ENCODE measurements around the gene LYZL4. TPM values are rescaled to one million over a fixed set of nuclear protein-coding genes. Genes with fewer than 3 reads are reported as not detected.

Gene LYZL4
- total and polyA plus RNA-seq, 2 of the 13 experiments (the other 11 are each of a cell fraction or from before 2014, with no cell fraction given): not detected

DNA sequence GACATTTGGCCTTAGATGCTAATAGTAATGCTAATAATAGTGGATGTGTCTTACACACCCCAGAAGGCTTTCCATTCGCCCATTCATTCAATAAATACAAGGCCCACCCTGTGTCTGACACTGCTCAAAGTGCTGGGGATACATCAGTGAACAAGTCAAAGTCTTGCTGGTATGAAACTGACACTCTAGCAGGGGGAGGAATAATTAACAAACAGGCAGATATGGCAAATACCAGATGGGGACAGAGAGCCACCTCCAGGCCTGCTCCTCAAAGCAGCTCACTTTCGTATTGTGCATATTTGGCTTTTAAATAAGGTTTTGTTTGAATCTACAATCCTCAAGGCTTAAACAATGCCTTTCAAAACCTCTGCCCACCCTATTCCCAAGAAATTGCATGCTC, 28.3 kb upstream of the LYZL4 start:
- Histone ChIP-seq H3K27ac (ENCODE audit: extremely low read length, insufficient read depth, low read length) (no peak overlapping the region), H3K9ac (ENCODE audit: insufficient read depth, low read depth, low read length) (no peak overlapping the region), H3K4me3 (replicated peaks in 1 of 3; ENCODE audit: insufficient read depth in 1 of 3, low read depth in 2 of 3, low read length in 3 of 3) (no peak overlapping the region), H4K20me1 (ENCODE audit: insufficient read depth, low read length) (no peaks in the 10 kb centered on the region), H3K4me2 (ENCODE audit: low read depth, low read length) (no peak overlapping the region), H3K4me1 (ENCODE audit: insufficient read depth, low read length) (no peaks in the 10 kb centered on the region), H3K36me3 (replicated peaks in 1 of 2; ENCODE audit: control insufficient read depth in 1 of 2, insufficient read depth in 2 of 2, low read length in 2 of 2) (no peaks in the 10 kb centered on the region), H3K79me2 (ENCODE audit: insufficient read depth, low read length) (no peaks in the 10 kb centered on the region), H2AFZ (ENCODE audit: low read length) (no peak overlapping the region), H3K9me3 (ENCODE audit: low read length) (no peaks in the 10 kb centered on the region), H3K27me3 (ENCODE audit: control insufficient read depth in 1 of 2, insufficient read depth in 2 of 2, low read length in 2 of 2) (no peaks in the 10 kb centered on the region; a peak in 1 of 5 replicates)
- FAIRE-seq (no peak), DNase-seq (ENCODE audit: low spot score) (no peak), ATAC-seq (no peak)
- CTCF ChIA-PET (ENCODE audit: low intra/inter-chr PET ratio, low total read pairs): interaction anchor here (1.3 kb wide), 1 partner anchor 191 kb away, joined by 4 read pairs; no protein-coding TSS in a partner anchor
- POLR2A ChIA-PET: no interaction called here
- intact Hi-C loops (cut with micrococcal nuclease; ENCODE audit: unreplicated experiment): no loop called here
- 20% methylated on average over 2 of the region's 2 CpGs for WGBS (ENCODE audit: low lambda C conversion rate)
- in situ Hi-C loops (cut with HindIII; ENCODE audit: extremely low pct_ligation_motif_present, low pct_unique_long_range_greater_than_20kb): loop anchor here (25.0 kb wide), 1 partner anchor 326 kb away; no protein-coding TSS in a partner anchor
- TF ChIP-seq BATF2 (CRISPR knock-in tag; IDR thresholded peaks at IDR 0.05) (no peak), MYC (CRISPR knock-in tag; IDR thresholded peaks at IDR 0.05; ENCODE audit: borderline replicate concordance) (no peak)
- no TSS peak for BruUV-seq (replicated peaks)

GRCh38 chr3:42438193-42438592, 27.8 kb upstream of the LYZL4 start:
- FAIRE-seq: no peak
- Histone ChIP-seq H3K4me2 (ENCODE audit: low read depth, low read length) (no peak overlapping the region), H3K79me2 (ENCODE audit: insufficient read depth, low read length) (no peaks in the 10 kb centered on the region), H3K27ac (ENCODE audit: extremely low read length, insufficient read depth, low read length) (no peak overlapping the region), H2AFZ (ENCODE audit: low read length) (no peak overlapping the region), H4K20me1 (ENCODE audit: insufficient read depth, low read length) (no peaks in the 10 kb centered on the region), H3K9ac (ENCODE audit: insufficient read depth, low read depth, low read length) (no peak overlapping the region), H3K4me1 (ENCODE audit: insufficient read depth, low read length) (no peaks in the 10 kb centered on the region), H3K9me3 (ENCODE audit: low read length) (peaks cover under 1% of the 10 kb centered on the region; the same call in 1 of the 2 replicates), H3K36me3 (replicated peaks in 1 of 2; ENCODE audit: control insufficient read depth in 1 of 2, insufficient read depth in 2 of 2, low read length in 2 of 2) (no peaks in the 10 kb centered on the region), H3K27me3 (ENCODE audit: control insufficient read depth in 1 of 2, insufficient read depth in 2 of 2, low read length in 2 of 2) (no peaks in the 10 kb centered on the region; a peak in 1 of 5 replicates), H3K4me3 (replicated peaks in 1 of 3; ENCODE audit: insufficient read depth in 1 of 3, low read depth in 2 of 3, low read length in 3 of 3) (no peak overlapping the region)
- TF ChIP-seq, protein P1, sequence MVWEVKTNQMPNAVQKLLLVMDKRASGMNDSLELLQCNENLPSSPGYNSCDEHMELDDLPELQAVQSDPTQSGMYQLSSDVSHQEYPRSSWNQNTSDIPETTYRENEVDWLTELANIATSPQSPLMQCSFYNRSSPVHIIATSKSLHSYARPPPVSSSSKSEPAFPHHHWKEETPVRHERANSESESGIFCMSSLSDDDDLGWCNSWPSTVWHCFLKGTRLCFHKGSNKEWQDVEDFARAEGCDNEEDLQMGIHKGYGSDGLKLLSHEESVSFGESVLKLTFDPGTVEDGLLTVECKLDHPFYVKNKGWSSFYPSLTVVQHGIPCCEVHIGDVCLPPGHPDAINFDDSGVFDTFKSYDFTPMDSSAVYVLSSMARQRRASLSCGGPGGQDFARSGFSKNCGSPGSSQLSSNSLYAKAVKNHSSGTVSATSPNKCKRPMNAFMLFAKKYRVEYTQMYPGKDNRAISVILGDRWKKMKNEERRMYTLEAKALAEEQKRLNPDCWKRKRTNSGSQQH (CRISPR knock-in tag; IDR thresholded peaks at IDR 0.05; ENCODE audit: low read depth): no peak
- no peak for TF ChIP-seq LCORL (IDR thresholded peaks at IDR 0.05)
- TF ChIP-seq LCORL (CRISPR knock-in tag; IDR thresholded peaks at IDR 0.05): no peak
- TF ChIP-seq, protein P2, sequence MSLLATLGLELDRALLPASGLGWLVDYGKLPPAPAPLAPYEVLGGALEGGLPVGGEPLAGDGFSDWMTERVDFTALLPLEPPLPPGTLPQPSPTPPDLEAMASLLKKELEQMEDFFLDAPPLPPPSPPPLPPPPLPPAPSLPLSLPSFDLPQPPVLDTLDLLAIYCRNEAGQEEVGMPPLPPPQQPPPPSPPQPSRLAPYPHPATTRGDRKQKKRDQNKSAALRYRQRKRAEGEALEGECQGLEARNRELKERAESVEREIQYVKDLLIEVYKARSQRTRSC (CRISPR knock-in tag; IDR thresholded peaks at IDR 0.05; ENCODE audit: low read depth): no peak
- TF ChIP-seq ZFP41 (CRISPR knock-in tag; IDR thresholded peaks at IDR 0.05; ENCODE audit: borderline replicate concordance): no peak
- no peak for TF ChIP-seq ZNF225 (CRISPR knock-in tag; IDR thresholded peaks at IDR 0.05)
- no peak for TF ChIP-seq ELF3 (CRISPR knock-in tag; IDR thresholded peaks at IDR 0.05)
- TF ChIP-seq, protein P3, sequence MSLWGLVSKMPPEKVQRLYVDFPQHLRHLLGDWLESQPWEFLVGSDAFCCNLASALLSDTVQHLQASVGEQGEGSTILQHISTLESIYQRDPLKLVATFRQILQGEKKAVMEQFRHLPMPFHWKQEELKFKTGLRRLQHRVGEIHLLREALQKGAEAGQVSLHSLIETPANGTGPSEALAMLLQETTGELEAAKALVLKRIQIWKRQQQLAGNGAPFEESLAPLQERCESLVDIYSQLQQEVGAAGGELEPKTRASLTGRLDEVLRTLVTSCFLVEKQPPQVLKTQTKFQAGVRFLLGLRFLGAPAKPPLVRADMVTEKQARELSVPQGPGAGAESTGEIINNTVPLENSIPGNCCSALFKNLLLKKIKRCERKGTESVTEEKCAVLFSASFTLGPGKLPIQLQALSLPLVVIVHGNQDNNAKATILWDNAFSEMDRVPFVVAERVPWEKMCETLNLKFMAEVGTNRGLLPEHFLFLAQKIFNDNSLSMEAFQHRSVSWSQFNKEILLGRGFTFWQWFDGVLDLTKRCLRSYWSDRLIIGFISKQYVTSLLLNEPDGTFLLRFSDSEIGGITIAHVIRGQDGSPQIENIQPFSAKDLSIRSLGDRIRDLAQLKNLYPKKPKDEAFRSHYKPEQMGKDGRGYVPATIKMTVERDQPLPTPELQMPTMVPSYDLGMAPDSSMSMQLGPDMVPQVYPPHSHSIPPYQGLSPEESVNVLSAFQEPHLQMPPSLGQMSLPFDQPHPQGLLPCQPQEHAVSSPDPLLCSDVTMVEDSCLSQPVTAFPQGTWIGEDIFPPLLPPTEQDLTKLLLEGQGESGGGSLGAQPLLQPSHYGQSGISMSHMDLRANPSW (CRISPR knock-in tag; IDR thresholded peaks at IDR 0.05; ENCODE audit: borderline replicate concordance): no peak
- TF ChIP-seq RBAK (CRISPR knock-in tag; IDR thresholded peaks at IDR 0.05): no peak
- no peak for TF ChIP-seq ZNF766 (CRISPR knock-in tag; IDR thresholded peaks at IDR 0.05; ENCODE audit: borderline replicate concordance)
- TF ChIP-seq TSC22D2 (CRISPR knock-in tag; IDR thresholded peaks at IDR 0.05; ENCODE audit: borderline replicate concordance): no peak
- no peak for ATAC-seq
- WGBS (ENCODE audit: low lambda C conversion rate): 79% methylated on average over 2 of the region's 2 CpGs
- intact Hi-C loops (cut with micrococcal nuclease; ENCODE audit: unreplicated experiment) (no loop called here), in situ Hi-C loops (cut with HindIII; ENCODE audit: extremely low pct_ligation_motif_present, low pct_unique_long_range_greater_than_20kb) (loop anchor here (25.0 kb wide), 1 partner anchor 326 kb away; no protein-coding TSS in a partner anchor)
- BruUV-seq (replicated peaks): no TSS peak
- ChIA-PET CTCF (ENCODE audit: low intra/inter-chr PET ratio, low total read pairs) (no interaction called here), POLR2A (no interaction called here)
- DNase-seq (ENCODE audit: low spot score): no peak

All from HepG2 (cell line).